Stomach (tissue), 9 donors: Measurements from ENCODE around the gene DBN1. TPM values are rescaled to one million over a fixed set of nuclear protein-coding genes. Genes with fewer than 3 reads are reported as not detected.
A peak's percentile ranks its signal among the peaks of the same experiment; 100 is the strongest.

Experiments
- DNase-seq, 2 donors: peaks; one replicate each; pipeline versions ENCODE4 v3.0.0 to v3.0.0-alpha.2; 2013 to 2019
- H3K27ac ChIP-seq, 5 donors: fragments of 200-600 bp in 4 of 5; sonication (generic) in 4 of 5; one replicate each; pipeline ENCODE4 v1.5.1; 2013 to 2019; ENCODE audit warnings: mild to moderate bottlenecking in 1 of 5, moderate library complexity in 1 of 5
- H3K27me3 ChIP-seq, 3 donors: fragments of 200-600 bp; sonication (generic); one replicate each; pipeline ENCODE4 v1.5.1; 2017 to 2019; ENCODE audit warnings: mixed run types in 1 of 3
- H3K36me3 ChIP-seq, 4 donors: fragments of 200-600 bp; sonication (generic); 1 replicate in 3 of 4; 2 replicates in 1 of 4; pipeline ENCODE4 v1.5.1; 2016 to 2019
- H3K4me1 ChIP-seq, 4 donors: fragments of 200-600 bp; sonication (generic); one replicate each; pipeline ENCODE4 v1.5.1; 2016 to 2019
- H3K4me3 ChIP-seq, 4 donors: fragments of 200-600 bp; sonication (generic) in 3 of 4; one replicate each; pipeline ENCODE4 v1.5.1; 2016 to 2019; ENCODE audit warnings: mild to moderate bottlenecking in 1 of 4
- H3K9me3 ChIP-seq, 4 donors: fragments of 200-600 bp; sonication (generic); one replicate each; pipeline ENCODE4 v1.5.1; 2016 to 2019
- EP300 ChIP-seq: sonication (generic); formaldehyde crosslinking; IDR thresholded peaks from one replicate; pipeline ENCODE4 v1.6.1; 2017; ENCODE audit warnings: antibody characterized with exemption
- POLR2A ChIP-seq, 4 donors: fragments of 450-650 bp; IDR thresholded peaks; one replicate each; pipeline ENCODE4 v1.6.1; 2016; ENCODE audit warnings: antibody characterized with exemption in 4 of 4, control low read depth in 2 of 4, mild to moderate bottlenecking in 1 of 4, moderate library complexity in 1 of 4
- POLR2AphosphoS5 ChIP-seq, 3 donors: sonication (generic); formaldehyde crosslinking; IDR thresholded peaks; one replicate each; pipeline ENCODE4 v1.6.1; 2016; ENCODE audit warnings: antibody characterized with exemption in 3 of 3
- WGBS, 5 donors: extraction: QIAGEN DNeasy Blood & Tissue Kit in 3 of 5; methylation state at CpG; one replicate each; pipeline versions ENCODE4 v1.1.5 to v1.1.7; 2013 to 2018; 5-methylcytosine and 5-hydroxymethylcytosine counted together
- intact Hi-C: fragments of 100-400 bp; cut with DNase I; formaldehyde crosslinking; loops from one replicate; pipeline ENCODE4 v1.15.1; 2023; ENCODE audit warnings: low total_unique reads
- polyA plus RNA-seq, 3 donors: library from polyadenylated mRNA; stranded (reverse); fragments of 200-250 nt; gene quantifications; one replicate each; pipeline ENCODE4 v1.2.3, GENCODE V29; 2013
- total RNA-seq, 5 donors: library from RNA; depleted of rRNA; stranded (reverse); fragments of >200 nt; gene quantifications; one replicate each; pipeline versions ENCODE4 v1.1.0 to v1.2.3, GENCODE V29; 2014 to 2016
- TF ChIP-seq, protein P1 (sequence below), 7 experiments: fragments of 450-650 bp in 4 of 7; fragments of 200-600 bp in 3 of 7; sonication (generic) in 3 of 7; IDR thresholded peaks; one replicate each; pipeline ENCODE4 v1.5.1; 2016 to 2019; ENCODE audit warnings: antibody characterized with exemption in 7 of 7, control low read depth in 2 of 7, mild to moderate bottlenecking in 1 of 7
- donor health status: healthy with polysubstance abuse.
- donor health status: Bipolar disorder and iron deficiency.
- donor health status: healthy.

Gene DBN1
- total and polyA plus RNA-seq, 8 donors: 14.7 to 78.1 (median 36.5) TPM

DNA sequence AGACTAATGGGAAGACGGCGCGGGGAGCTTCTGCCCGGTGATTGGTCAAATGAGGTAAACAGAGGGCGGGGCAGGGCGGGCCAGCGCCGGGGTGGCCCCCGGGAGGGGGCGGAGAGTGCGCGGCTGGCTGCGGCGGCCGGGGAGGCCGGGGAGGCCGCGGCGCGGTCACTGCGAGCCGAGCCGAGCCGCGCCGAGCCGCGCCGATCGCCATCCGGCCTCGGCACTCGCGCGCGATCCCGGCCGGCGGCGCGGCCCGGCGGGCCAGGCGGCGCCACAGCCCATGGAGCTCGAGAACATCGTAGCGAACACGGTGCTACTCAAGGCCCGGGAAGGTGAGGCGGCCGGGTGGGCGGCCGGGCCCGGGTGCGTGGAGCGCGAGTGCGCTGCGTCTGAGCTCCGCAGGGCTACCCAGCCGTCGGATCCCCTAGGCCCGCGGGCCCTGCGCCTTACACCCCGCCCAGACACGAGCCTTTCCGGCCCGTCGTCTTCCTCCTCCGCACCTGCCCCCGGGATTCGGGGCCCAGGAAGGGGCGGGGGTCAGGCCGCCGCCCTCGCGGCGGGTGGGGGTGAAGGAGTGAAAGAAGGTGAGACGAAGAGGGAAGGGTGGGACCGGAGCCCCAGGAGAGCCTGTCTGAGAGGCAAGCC is 46.7 kb downstream of the DBN1 start, which contains the start of gene GRK6:
GRK6 (plus strand) TSS at position 111 of the 645 bp plus-strand sequence; CDS start at position 281, 170 bp downstream.
- Histone ChIP-seq H3K36me3 (peaks cover 4 to 19% (median 16%) of the 10 kb centered on the region in 4 donors), H3K9me3 (no peaks in the 10 kb centered on the region), H3K27me3 (no peaks in the 10 kb centered on the region), H3K4me3 (peak within 1 kb of the TSS; percentile 63 to 85 (median 80)), H3K27ac (peak within 1 kb of the TSS; percentile 94 to 98 (median 96)), H3K4me1 (peaks cover 23 to 59% (median 53%) of the 10 kb centered on the region in 4 donors)
- intact Hi-C loops: no loop called here
- WGBS, 5 donors: 1 to 2% (median 1%) methylated on average over 15 to 82 of the region's 82 CpGs
- TF ChIP-seq POLR2A (IDR thresholded peaks at IDR 0.05) (no peak), EP300 (no peak), POLR2AphosphoS5 (IDR thresholded peaks at IDR 0.05) (peak in 1 of 3 donors; percentile 11)
- peak; percentile 57 to 85 for DNase-seq

- peak overlapping the region; percentile 94 to 98 (median 96) for H3K27ac ChIP-seq
- peaks cover 4 to 12% (median 9%) of the 10 kb centered on the region in 4 donors for H3K36me3 ChIP-seq
- H3K4me3 ChIP-seq: peak overlapping the region; percentile 43 to 63 (median 48)
- H3K9me3 ChIP-seq: no peaks in the 10 kb centered on the region
- H3K4me1 ChIP-seq: peaks cover 23 to 51% (median 46%) of the 10 kb centered on the region in 4 donors
- DNase-seq: peak; percentile 100
- 0 to 1% (median 0%) methylated on average over 24 to 52 of the region's 52 CpGs for WGBS, 5 donors
- H3K27me3 ChIP-seq: no peaks in the 10 kb centered on the region
- intact Hi-C loops: no loop called here
- TF ChIP-seq POLR2AphosphoS5 (IDR thresholded peaks at IDR 0.05) (peak; percentile 38 to 81 (median 76)), POLR2A (IDR thresholded peaks at IDR 0.05) (peak in 1 of 4 donors; percentile 79), EP300 (no peak)
- TF ChIP-seq, protein P1, sequence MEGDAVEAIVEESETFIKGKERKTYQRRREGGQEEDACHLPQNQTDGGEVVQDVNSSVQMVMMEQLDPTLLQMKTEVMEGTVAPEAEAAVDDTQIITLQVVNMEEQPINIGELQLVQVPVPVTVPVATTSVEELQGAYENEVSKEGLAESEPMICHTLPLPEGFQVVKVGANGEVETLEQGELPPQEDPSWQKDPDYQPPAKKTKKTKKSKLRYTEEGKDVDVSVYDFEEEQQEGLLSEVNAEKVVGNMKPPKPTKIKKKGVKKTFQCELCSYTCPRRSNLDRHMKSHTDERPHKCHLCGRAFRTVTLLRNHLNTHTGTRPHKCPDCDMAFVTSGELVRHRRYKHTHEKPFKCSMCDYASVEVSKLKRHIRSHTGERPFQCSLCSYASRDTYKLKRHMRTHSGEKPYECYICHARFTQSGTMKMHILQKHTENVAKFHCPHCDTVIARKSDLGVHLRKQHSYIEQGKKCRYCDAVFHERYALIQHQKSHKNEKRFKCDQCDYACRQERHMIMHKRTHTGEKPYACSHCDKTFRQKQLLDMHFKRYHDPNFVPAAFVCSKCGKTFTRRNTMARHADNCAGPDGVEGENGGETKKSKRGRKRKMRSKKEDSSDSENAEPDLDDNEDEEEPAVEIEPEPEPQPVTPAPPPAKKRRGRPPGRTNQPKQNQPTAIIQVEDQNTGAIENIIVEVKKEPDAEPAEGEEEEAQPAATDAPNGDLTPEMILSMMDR (IDR thresholded peaks at IDR 0.05): no peak
These were observed 47.5 kb downstream of the DBN1 start for GRCh38 chr5:177425801-177426565.

- Histone ChIP-seq H3K4me1 (peaks cover 23 to 45% (median 41%) of the 10 kb centered on the region in 4 donors), H3K27me3 (no peaks in the 10 kb centered on the region), H3K36me3 (peaks cover 0 to 5% (median 3%) of the 10 kb centered on the region in 4 donors), H3K4me3 (peak overlapping the region; percentile 43 to 63 (median 48)), H3K9me3 (no peaks in the 10 kb centered on the region), H3K27ac (peak overlapping the region; percentile 94 to 98 (median 96))
- intact Hi-C loops: no loop called here
- DNase-seq: peak in 1 of 2 donors; percentile 46
- 35 to 38% (median 37%) methylated on average over 13 of the region's 13 CpGs for WGBS, 5 donors
- no peak for TF ChIP-seq POLR2AphosphoS5 (IDR thresholded peaks at IDR 0.05)
- TF ChIP-seq, protein P1 (IDR thresholded peaks at IDR 0.05): no peak
- TF ChIP-seq POLR2A (IDR thresholded peaks at IDR 0.05): no peak
- TF ChIP-seq EP300: no peak
These were observed 48.1 kb downstream of the DBN1 start for GRCh38 chr5:177425196-177425800.

- intact Hi-C loops: no loop called here
- Histone ChIP-seq H3K27me3 (no peaks in the 10 kb centered on the region), H3K4me1 (peaks cover 22 to 28% (median 27%) of the 10 kb centered on the region in 4 donors), H3K27ac (no peak overlapping the region), H3K9me3 (no peaks in the 10 kb centered on the region), H3K4me3 (no peak overlapping the region), H3K36me3 (no peaks in the 10 kb centered on the region)
- TF ChIP-seq, protein P1 (IDR thresholded peaks at IDR 0.05): no peak
- TF ChIP-seq POLR2AphosphoS5 (IDR thresholded peaks at IDR 0.05) (no peak), POLR2A (IDR thresholded peaks at IDR 0.05) (no peak), EP300 (no peak)
- WGBS, 5 donors: 85 to 100% (median 86%) methylated on average over 2 of the region's 2 CpGs
- DNase-seq: no peak
These were observed 49.8 kb downstream of the DBN1 start for GRCh38 chr5:177423671-177424070.
